Parietal lobe (tissue), 1 donor: ENCODE results near the gene DPY19L3. TPM values are rescaled to one million over a fixed set of nuclear protein-coding genes. Genes with fewer than 3 reads are reported as not detected.

Experiments used
- total RNA-seq: library from RNA; depleted of rRNA; stranded (reverse); fragments of >200 nt; gene quantifications from one replicate; pipeline ENCODE4 v1.2.3, GENCODE V29; 2014

DPY19L3 gene, protein sequence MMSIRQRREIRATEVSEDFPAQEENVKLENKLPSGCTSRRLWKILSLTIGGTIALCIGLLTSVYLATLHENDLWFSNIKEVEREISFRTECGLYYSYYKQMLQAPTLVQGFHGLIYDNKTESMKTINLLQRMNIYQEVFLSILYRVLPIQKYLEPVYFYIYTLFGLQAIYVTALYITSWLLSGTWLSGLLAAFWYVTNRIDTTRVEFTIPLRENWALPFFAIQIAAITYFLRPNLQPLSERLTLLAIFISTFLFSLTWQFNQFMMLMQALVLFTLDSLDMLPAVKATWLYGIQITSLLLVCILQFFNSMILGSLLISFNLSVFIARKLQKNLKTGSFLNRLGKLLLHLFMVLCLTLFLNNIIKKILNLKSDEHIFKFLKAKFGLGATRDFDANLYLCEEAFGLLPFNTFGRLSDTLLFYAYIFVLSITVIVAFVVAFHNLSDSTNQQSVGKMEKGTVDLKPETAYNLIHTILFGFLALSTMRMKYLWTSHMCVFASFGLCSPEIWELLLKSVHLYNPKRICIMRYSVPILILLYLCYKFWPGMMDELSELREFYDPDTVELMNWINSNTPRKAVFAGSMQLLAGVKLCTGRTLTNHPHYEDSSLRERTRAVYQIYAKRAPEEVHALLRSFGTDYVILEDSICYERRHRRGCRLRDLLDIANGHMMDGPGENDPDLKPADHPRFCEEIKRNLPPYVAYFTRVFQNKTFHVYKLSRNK
- total RNA-seq, result 67.6 TPM

DNA sequence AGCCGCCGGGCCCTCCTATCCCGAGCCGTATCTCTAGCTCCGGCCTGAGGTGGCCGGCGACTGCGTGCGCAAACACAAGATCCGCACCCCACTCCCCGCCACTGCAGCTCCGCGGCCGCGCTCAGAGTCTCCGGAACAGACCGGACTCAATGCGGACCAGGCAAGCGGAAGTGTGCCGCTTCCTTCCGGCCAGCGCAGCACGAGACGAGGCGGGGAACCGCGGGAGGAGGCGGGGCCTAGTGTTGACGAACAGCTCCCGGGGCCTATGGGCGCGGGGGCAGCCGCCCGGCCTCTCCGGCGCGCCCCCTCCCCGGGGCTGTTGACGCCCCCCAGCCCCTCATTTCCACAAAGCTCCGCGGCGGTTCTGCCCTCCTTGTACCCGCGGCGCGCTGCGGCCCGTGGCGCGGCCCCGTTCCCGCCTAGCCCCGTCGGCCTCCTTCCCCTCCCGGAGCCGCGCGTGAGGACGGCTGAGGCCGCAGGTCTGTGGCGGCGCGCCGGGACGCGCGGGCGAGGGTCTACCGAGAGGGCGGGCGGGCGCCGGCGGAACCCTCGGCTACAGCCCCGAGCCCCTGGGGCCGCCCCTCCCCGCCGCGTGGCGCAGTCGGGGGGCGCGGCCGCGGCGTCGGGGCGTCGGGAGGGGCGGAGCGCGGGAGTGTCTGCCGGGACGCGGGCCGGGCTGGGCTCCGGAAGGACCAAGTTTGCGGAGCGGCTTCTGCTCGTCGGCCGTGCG, at the start of gene DPY19L3:
TSS of gene DPY19L3 (plus strand) at position 340 of the 730 bp plus-strand sequence. CDS start 2,484 bp downstream, outside the sequence.

Other genes starting within 250 kb of the DPY19L3 start
- gene ZNF507, start 60.2 kb upstream of the DPY19L3 start, total RNA-seq, result 41.6 TPM
- gene PDCD5, start 175.4 kb downstream of the DPY19L3 start, total RNA-seq, result 36.3 TPM